Keratinocyte (primary cell): ENCODE data around the gene COL6A2. TPM values are rescaled to one million over a fixed set of nuclear protein-coding genes. Genes with fewer than 3 reads are reported as not detected.

Experiments
- DNase-seq: peaks from one replicate; pipeline ENCODE4 v3.0.0-alpha.2; 2011; ENCODE audit warnings: low read depth, missing footprints, low spot score
- FAIRE-seq: peaks from 2 replicates; lab custom pipeline; 2011; peaks lifted over from hg19 to GRCh38; lab: Jason Lieb, UNC
- H2AFZ ChIP-seq: 2 replicates; pipeline ENCODE4 v1.6.0; 2012; ENCODE audit warnings: low read length, control low read depth, inconsistent platforms; ENCODE audit not compliant: control insufficient read depth
- H3K27ac ChIP-seq: 2 replicates; pipeline ENCODE4 v1.5.1; 2011; ENCODE audit warnings: low read length; ENCODE audit not compliant: control insufficient read depth, insufficient read depth
- H3K27me3 ChIP-seq: 3 replicates; pipeline ENCODE4 v1.6.0; 2011; ENCODE audit warnings: low read length; ENCODE audit not compliant: control insufficient read depth, insufficient read depth; ENCODE audit errors: extremely low read depth
- H3K36me3 ChIP-seq, 2 experiments: 2 replicates in 1 of 2; 3 replicates in 1 of 2; pipeline ENCODE4 v1.5.1; 2011; ENCODE audit warnings: low read length in 2 of 2, mild to moderate bottlenecking in 1 of 2; ENCODE audit not compliant: control insufficient read depth in 2 of 2, insufficient read depth in 2 of 2; ENCODE audit errors: extremely low read depth in 1 of 2
- H3K4me1 ChIP-seq: 3 replicates; pipeline ENCODE4 v1.5.1; 2011; ENCODE audit warnings: low read length; ENCODE audit not compliant: control insufficient read depth, insufficient read depth; ENCODE audit errors: extremely low read depth
- H3K4me2 ChIP-seq: 3 replicates; pipeline ENCODE4 v1.6.0; 2011; ENCODE audit warnings: low read depth, low read length; ENCODE audit not compliant: control insufficient read depth, insufficient read depth; ENCODE audit errors: extremely low read depth
- H3K4me3 ChIP-seq, 3 experiments: fragments of 200-600 bp in 1 of 3; sonication (generic) in 1 of 3; 2 replicates in 2 of 3; 3 replicates in 1 of 3; pipeline ENCODE4 v1.5.1; 2011 to 2016; ENCODE audit warnings: low read length in 3 of 3, mild to moderate bottlenecking in 3 of 3, control low read depth in 2 of 3, inconsistent platforms in 1 of 3, low read depth in 1 of 3, mixed read lengths in 1 of 3, mixed run types in 1 of 3, moderate library complexity in 1 of 3; ENCODE audit not compliant: control insufficient read depth in 2 of 3, insufficient read depth in 2 of 3; ENCODE audit errors: extremely low read depth in 1 of 3
- H3K79me2 ChIP-seq: 2 replicates; pipeline ENCODE4 v1.6.0; 2012; ENCODE audit warnings: low read length; ENCODE audit not compliant: control insufficient read depth, insufficient read depth
- H3K9ac ChIP-seq: 3 replicates; pipeline ENCODE4 v1.6.0; 2011; ENCODE audit warnings: low read length; ENCODE audit not compliant: control insufficient read depth, insufficient read depth; ENCODE audit errors: extremely low read depth
- H3K9me1 ChIP-seq: 3 replicates; pipeline ENCODE4 v1.6.0; 2011; ENCODE audit warnings: low read length; ENCODE audit not compliant: control insufficient read depth, insufficient read depth; ENCODE audit errors: extremely low read depth
- H3K9me3 ChIP-seq: 2 replicates; pipeline ENCODE4 v1.5.1; 2012; ENCODE audit warnings: low read depth, low read length; ENCODE audit not compliant: control insufficient read depth
- H4K20me1 ChIP-seq: 3 replicates; pipeline ENCODE4 v1.6.0; 2011; ENCODE audit warnings: low read length; ENCODE audit not compliant: control insufficient read depth, insufficient read depth; ENCODE audit errors: extremely low read depth
- CTCF ChIP-seq, 3 experiments: IDR thresholded peaks in 1 of 3; conservative IDR thresholded peaks in 1 of 3; optimal IDR thresholded peaks in 1 of 3; 2 replicates in 2 of 3; 3 replicates in 1 of 3; pipeline versions ENCODE3 to v1.5.1; 2011; ENCODE audit warnings: low read length in 3 of 3, mild to moderate bottlenecking in 3 of 3, moderate library complexity in 2 of 3, control low read depth in 1 of 3, inconsistent platforms in 1 of 3; ENCODE audit not compliant: insufficient read depth in 2 of 3; ENCODE audit errors: extremely low read depth in 1 of 3
- EZH2 ChIP-seq: IDR thresholded peaks from one replicate; pipeline ENCODE4 v1.6.1; 2012; ENCODE audit warnings: inconsistent platforms, mild to moderate bottlenecking, low read length, moderate library complexity
- dilution Hi-C: fragments of 300-500 bp; cut with MboI; formaldehyde crosslinking; loops from one replicate; pipeline ENCODE4 v1.7.0; 2020; ENCODE audit warnings: low sequenced_read_pairs; ENCODE audit not compliant: extremely low pct_ligation_motif_present
- polyA plus RNA-seq, 5 experiments: library from polyadenylated mRNA; depleted of rRNA in 3 of 5; stranded (reverse) in 3 of 5; stranded (forward) in 1 of 5; unstranded in 1 of 5; fragments of >200 nt; gene quantifications; 1 replicate in 1 of 5; 2 replicates in 3 of 5; 3 replicates in 1 of 5; pipeline versions ENCODE4 v1.2.1 to v1.2.3, GENCODE V29; 2011 to 2012; ENCODE audit warnings: missing spikeins in 2 of 5, low read depth in 1 of 5, low replicate concordance in 1 of 5

COL6A2 gene
- polyA plus RNA-seq, 1 donor (not counting 4 experiments of a cell fraction or from before 2014, with no cell fraction given) = 0.03 TPM

GRCh38 chr21:46145840-46146691 is 48.2 kb downstream of the COL6A2 start:
- Histone ChIP-seq H3K9ac (no peak overlapping the region), H3K79me2 (no peaks in the 10 kb centered on the region), H3K9me3 (no peaks in the 10 kb centered on the region), H3K4me3 (no peak overlapping the region), H2AFZ (no peak overlapping the region), H3K36me3 (no peaks in the 10 kb centered on the region), H4K20me1 (no peaks in the 10 kb centered on the region), H3K4me2 (no peak overlapping the region), H3K4me1 (no peaks in the 10 kb centered on the region), H3K27ac (no peak overlapping the region), H3K9me1 (no peaks in the 10 kb centered on the region), H3K27me3 (no peaks in the 10 kb centered on the region)
- FAIRE-seq (no peak), DNase-seq (no peak)
- dilution Hi-C loops = no loop called here
- no peak for TF ChIP-seq EZH2
- TF ChIP-seq CTCF (optimal IDR thresholded peaks at IDR 0.05 in 1 of 3, IDR thresholded peaks at IDR 0.05 in 1 of 3, conservative IDR thresholded peaks at IDR 0.05 in 1 of 3; ENCODE audit: extremely low read depth in 1 of 3, insufficient read depth in 2 of 3, low read length in 3 of 3) = no peak

GRCh38 chr21:46146856-46147255 is 48.9 kb downstream of the COL6A2 start:
- Histone ChIP-seq H3K9me3 (no peaks in the 10 kb centered on the region), H3K27me3 (no peaks in the 10 kb centered on the region), H4K20me1 (no peaks in the 10 kb centered on the region), H3K9me1 (no peaks in the 10 kb centered on the region), H3K79me2 (no peaks in the 10 kb centered on the region), H3K36me3 (no peaks in the 10 kb centered on the region), H3K27ac (no peak overlapping the region), H3K9ac (no peak overlapping the region), H2AFZ (no peak overlapping the region), H3K4me2 (no peak overlapping the region), H3K4me3 (no peak overlapping the region), H3K4me1 (no peaks in the 10 kb centered on the region)
- dilution Hi-C loops = no loop called here
- DNase-seq = no peak
- TF ChIP-seq EZH2 = no peak
- no peak for TF ChIP-seq CTCF (optimal IDR thresholded peaks at IDR 0.05 in 1 of 3, IDR thresholded peaks at IDR 0.05 in 1 of 3, conservative IDR thresholded peaks at IDR 0.05 in 1 of 3; ENCODE audit: extremely low read depth in 1 of 3, insufficient read depth in 2 of 3, low read length in 3 of 3)
- FAIRE-seq = no peak
